Small intestine (tissue), 7 donors: ENCODE results near the gene DCBLD1. TPM values are rescaled to one million over a fixed set of nuclear protein-coding genes. Genes with fewer than 3 reads are reported as not detected.
A peak's percentile ranks its signal among the peaks of the same experiment; 100 is the strongest.

Experiments
- DNase-seq, 2 donors: peaks; one replicate each; pipeline versions ENCODE4 v3.0.0 to v3.0.0-alpha.2; 2013
- FAIRE-seq: peaks from 2 replicates; lab custom pipeline; 2012; peaks lifted over from hg19 to GRCh38; lab: Jason Lieb, UNC
- H3K27ac ChIP-seq, 3 donors: one replicate each; pipeline ENCODE4 v1.5.1; 2013; ENCODE audit warnings: low read length in 2 of 3, mild to moderate bottlenecking in 2 of 3, control low read depth in 1 of 3, inconsistent platforms in 1 of 3, low read depth in 1 of 3, moderate library complexity in 1 of 3
- H3K27me3 ChIP-seq, 3 donors: one replicate each; pipeline ENCODE4 v1.6.1; 2013; ENCODE audit warnings: low read length in 3 of 3, inconsistent platforms in 1 of 3; ENCODE audit not compliant: control insufficient read depth in 3 of 3, insufficient read depth in 3 of 3
- H3K36me3 ChIP-seq, 3 donors: one replicate each; pipeline ENCODE4 v1.6.1; 2013; ENCODE audit warnings: low read length in 3 of 3, inconsistent platforms in 1 of 3, low read depth in 1 of 3, mild to moderate bottlenecking in 1 of 3, moderate library complexity in 1 of 3; ENCODE audit not compliant: control insufficient read depth in 3 of 3, insufficient read depth in 2 of 3
- H3K4me1 ChIP-seq, 3 donors: one replicate each; pipeline ENCODE4 v1.6.1; 2013; ENCODE audit warnings: low read length in 2 of 3, inconsistent platforms in 1 of 3, low read depth in 1 of 3, mild to moderate bottlenecking in 1 of 3, moderate library complexity in 1 of 3; ENCODE audit not compliant: control insufficient read depth in 3 of 3, insufficient read depth in 2 of 3
- H3K4me3 ChIP-seq, 3 donors: one replicate each; pipeline ENCODE4 v1.5.1; 2013; ENCODE audit warnings: low read length in 3 of 3, control low read depth in 1 of 3, inconsistent platforms in 1 of 3, low read depth in 1 of 3, mild to moderate bottlenecking in 1 of 3, moderate library complexity in 1 of 3
- H3K9me3 ChIP-seq, 2 donors: one replicate each; pipeline ENCODE4 v1.6.1; 2013; ENCODE audit warnings: low read depth in 1 of 2, low read length in 1 of 2; ENCODE audit not compliant: control insufficient read depth in 2 of 2, insufficient read depth in 1 of 2
- WGBS, 3 donors: extraction: QIAGEN DNeasy Blood & Tissue Kit; methylation state at CpG; one replicate each; pipeline ENCODE4 v1.1.7; 2013; 5-methylcytosine and 5-hydroxymethylcytosine counted together
- polyA plus RNA-seq, 4 donors: library from polyadenylated mRNA; stranded (reverse) in 3 of 4; unstranded in 1 of 4; fragments of 200-250 nt in 3 of 4; fragments of 120-200 nt in 1 of 4; gene quantifications; one replicate each; pipeline versions ENCODE4 v1.2.1 to v1.2.3, GENCODE V29; 2013
- donor health status: healthy with polysubstance abuse.
- donor health status: control.
- donor health status: control.
- donor health status: Bipolar disorder and iron deficiency.
- donor health status: healthy.

Gene DCBLD1
- polyA plus RNA-seq, 4 donors: 4.9 to 23.4 (median 7.7) TPM

DNA sequence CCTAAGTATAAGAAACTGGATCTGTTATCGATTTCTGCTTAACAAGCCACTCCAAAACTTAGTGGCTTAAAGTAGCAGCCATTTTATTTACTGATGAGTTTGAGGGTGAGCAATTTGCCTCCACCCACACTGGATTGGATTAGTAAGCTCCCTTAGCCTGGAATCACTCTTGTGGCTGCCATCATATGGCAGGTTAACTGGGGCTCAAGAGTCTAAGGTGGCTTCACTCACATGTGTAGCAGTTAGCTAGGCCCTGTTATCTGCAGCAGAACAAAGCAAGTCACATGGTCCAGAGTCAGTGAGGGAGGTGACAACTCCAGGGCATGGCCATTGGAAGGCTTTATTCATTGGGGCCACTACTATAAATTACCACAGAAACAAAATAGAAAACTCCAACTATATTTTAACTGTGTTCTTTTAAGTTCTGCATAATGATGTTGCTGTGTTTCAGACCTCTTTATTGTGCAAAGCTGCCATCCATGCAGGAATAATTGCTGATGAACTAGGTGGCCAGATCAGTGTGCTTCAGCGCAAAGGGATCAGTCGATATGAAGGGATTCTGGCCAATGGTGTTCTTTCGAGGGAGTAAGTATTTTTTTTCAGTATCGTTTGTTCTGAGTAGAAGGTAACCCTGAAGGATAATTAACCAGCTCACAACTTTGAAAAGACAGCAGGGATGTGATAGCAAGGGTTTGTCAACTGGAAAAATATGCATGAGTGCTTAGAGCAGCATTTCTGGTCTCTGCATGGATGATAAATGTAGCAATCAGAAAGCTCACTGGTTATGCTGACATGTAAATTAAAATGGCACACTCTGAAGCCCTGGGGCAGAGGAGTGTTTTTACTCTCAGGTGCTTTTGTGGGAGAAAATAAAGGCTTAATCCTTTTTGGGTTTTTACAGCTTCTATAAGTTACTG is 49.6 kb downstream of the DCBLD1 start:
- FAIRE-seq (no peak), DNase-seq (no peak)
- H3K4me1 ChIP-seq: no peaks in the 10 kb centered on the region
- no peak overlapping the region for H3K4me3 ChIP-seq
- H3K27ac ChIP-seq: no peak overlapping the region
- 94 to 95% (median 94%) methylated on average over 5 of the region's 5 CpGs for WGBS, 3 donors
- no peaks in the 10 kb centered on the region for H3K9me3 ChIP-seq
- H3K36me3 ChIP-seq: peaks cover 0 to 6% (median 0%) of the 10 kb centered on the region in 3 donors
- no peaks in the 10 kb centered on the region for H3K27me3 ChIP-seq

GRCh38 chr6:117533775-117534174 is 51.3 kb downstream of the DCBLD1 start:
- Histone ChIP-seq H3K4me1 (no peaks in the 10 kb centered on the region), H3K9me3 (no peaks in the 10 kb centered on the region), H3K27ac (no peak overlapping the region), H3K4me3 (no peak overlapping the region), H3K27me3 (no peaks in the 10 kb centered on the region), H3K36me3 (peaks cover 0 to 9% (median 2%) of the 10 kb centered on the region in 3 donors)
- DNase-seq (no peak), FAIRE-seq (no peak)
- WGBS, 3 donors: 90 to 97% (median 93%) methylated on average over 4 of the region's 4 CpGs

- FAIRE-seq (no peak), DNase-seq (no peak)
- Histone ChIP-seq H3K4me1 (no peaks in the 10 kb centered on the region), H3K27me3 (no peaks in the 10 kb centered on the region), H3K4me3 (no peak overlapping the region), H3K36me3 (peaks cover 0 to 13% (median 2%) of the 10 kb centered on the region in 3 donors), H3K9me3 (no peaks in the 10 kb centered on the region), H3K27ac (peak overlapping the region in 1 of 3 donors; percentile 32)
- 61 to 85% (median 80%) methylated on average over 3 of the region's 3 CpGs for WGBS, 3 donors
Observed at GRCh38 chr6:117534974-117535373, 52.5 kb downstream of the DCBLD1 start.

- 86 to 93% (median 91%) methylated on average over 4 of the region's 4 CpGs for WGBS, 3 donors
- H3K9me3 ChIP-seq: no peaks in the 10 kb centered on the region
- H3K27me3 ChIP-seq: no peaks in the 10 kb centered on the region
- no peak overlapping the region for H3K4me3 ChIP-seq
- no peak for FAIRE-seq
- H3K36me3 ChIP-seq: peaks cover 0 to 16% (median 2%) of the 10 kb centered on the region in 3 donors
- H3K27ac ChIP-seq: no peak overlapping the region
- no peaks in the 10 kb centered on the region for H3K4me1 ChIP-seq
- no peak for DNase-seq
Observed at GRCh38 chr6:117536317-117536716, 53.8 kb downstream of the DCBLD1 start.

- 83 to 93% (median 88%) methylated on average over 9 of the region's 9 CpGs for WGBS, 3 donors
- no peak for FAIRE-seq
Observed at GRCh38 chr6:117538615-117539014, 56.1 kb downstream of the DCBLD1 start.

GRCh38 chr6:117540670-117541069 is 58.2 kb downstream of the DCBLD1 start:
- Histone ChIP-seq H3K9me3 (no peaks in the 10 kb centered on the region), H3K4me1 (no peaks in the 10 kb centered on the region), H3K36me3 (peaks cover 0 to 22% (median 2%) of the 10 kb centered on the region in 3 donors), H3K27me3 (no peaks in the 10 kb centered on the region), H3K27ac (no peak overlapping the region), H3K4me3 (no peak overlapping the region)
- DNase-seq: no peak
- no peak for FAIRE-seq
- 93 to 95% (median 94%) methylated on average over 8 of the region's 8 CpGs for WGBS, 3 donors

More at GRCh38 chr6:117538615-117539014, 56.1 kb downstream of the DCBLD1 start:
- Histone ChIP-seq H3K36me3 (peaks cover 0 to 17% (median 2%) of the 10 kb centered on the region in 3 donors), H3K27ac (no peak overlapping the region), H3K4me3 (no peak overlapping the region), H3K4me1 (no peaks in the 10 kb centered on the region), H3K27me3 (no peaks in the 10 kb centered on the region), H3K9me3 (no peaks in the 10 kb centered on the region)
- no peak for DNase-seq

GRCh38 chr6:117542493-117542892 is 60.0 kb downstream of the DCBLD1 start:
- DNase-seq: no peak
- H3K9me3 ChIP-seq: no peaks in the 10 kb centered on the region
- H3K27me3 ChIP-seq: no peaks in the 10 kb centered on the region
- FAIRE-seq: no peak
- no peak overlapping the region for H3K4me3 ChIP-seq
- H3K4me1 ChIP-seq: no peaks in the 10 kb centered on the region
- H3K36me3 ChIP-seq: peaks cover 0 to 31% (median 2%) of the 10 kb centered on the region in 3 donors
- no peak overlapping the region for H3K27ac ChIP-seq
- WGBS, 3 donors: 90 to 93% (median 90%) methylated on average over 3 of the region's 3 CpGs

DNA sequence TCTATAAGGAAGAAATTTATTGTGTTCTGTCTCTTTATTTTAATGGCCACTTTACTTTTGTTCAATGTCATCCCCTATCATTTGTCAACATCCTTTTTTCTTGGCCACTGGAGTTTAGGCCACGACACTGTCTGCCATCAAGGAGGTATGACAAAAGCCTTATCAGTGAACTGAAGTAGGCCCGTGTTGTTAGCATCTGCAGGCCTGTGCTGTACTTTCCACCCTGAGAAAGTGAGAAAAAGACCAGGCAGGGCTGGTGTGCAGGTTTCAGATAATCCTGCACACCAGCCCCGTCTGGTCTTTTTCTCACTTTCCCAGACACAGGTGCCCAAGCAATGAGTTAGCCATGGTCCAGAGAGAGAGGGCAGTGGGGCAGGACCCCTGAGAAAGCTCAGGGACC is 62.2 kb downstream of the DCBLD1 start:
- Histone ChIP-seq H3K4me3 (no peak overlapping the region), H3K27me3 (no peaks in the 10 kb centered on the region), H3K27ac (no peak overlapping the region), H3K36me3 (peaks cover 0 to 26% (median 0%) of the 10 kb centered on the region in 3 donors), H3K4me1 (peaks cover 0 to 2% (median 0%) of the 10 kb centered on the region in 3 donors), H3K9me3 (no peaks in the 10 kb centered on the region)
- WGBS, 3 donors: 65 to 70% (median 66%) methylated on average over 3 of the region's 3 CpGs
- DNase-seq: no peak
- FAIRE-seq: no peak
